ENCODE data around the gene ADGRF1. TPM values are rescaled to one million over a fixed set of nuclear protein-coding genes. Genes with fewer than 3 reads are reported as not detected.

ADGRF1 gene
- total RNA-seq, 2 donors from 2014 or later = not detected

GRCh38 chr6:46961232-46961631 is 80.9 kb downstream of the ADGRF1 start:
- no peaks in the 10 kb centered on the region for H3K36me3 ChIP-seq
- no peak for TF ChIP-seq CTCF (IDR thresholded peaks at IDR 0.05)
- no peak for DNase-seq (ENCODE audit: low spot score)
- H3K27ac ChIP-seq = no peak overlapping the region
- H3K9me3 ChIP-seq = no peaks in the 10 kb centered on the region
- peaks cover 0 to 30% of the 10 kb centered on the region in 2 donors for H3K4me1 ChIP-seq
- H3K27me3 ChIP-seq = no peaks in the 10 kb centered on the region
- H3K4me3 ChIP-seq = no peak overlapping the region

DNA sequence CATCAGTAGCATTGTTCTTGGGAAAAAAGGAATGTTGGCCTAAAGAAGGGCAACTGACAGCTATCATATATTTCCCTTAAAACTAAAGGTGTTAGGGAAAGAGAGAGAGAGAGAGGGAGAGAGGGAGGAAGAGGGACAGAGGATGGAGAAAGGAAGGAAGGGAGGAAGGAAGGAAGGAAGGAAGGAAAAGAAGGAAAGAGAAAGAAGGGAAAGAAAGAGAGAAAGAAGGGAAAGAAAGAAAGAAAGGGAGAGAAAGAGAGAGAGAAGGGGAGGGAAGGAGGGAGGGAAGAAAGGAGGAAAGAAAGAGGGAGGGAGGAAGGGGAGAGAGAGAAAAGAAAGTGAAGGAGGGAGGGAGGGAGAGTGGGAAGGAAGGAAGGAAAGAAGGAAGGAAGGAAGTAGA is 82.7 kb downstream of the ADGRF1 start:
- no peak overlapping the region for H3K4me3 ChIP-seq
- no peaks in the 10 kb centered on the region for H3K36me3 ChIP-seq
- H3K27ac ChIP-seq = no peak overlapping the region
- H3K9me3 ChIP-seq = no peaks in the 10 kb centered on the region
- H3K4me1 ChIP-seq = peaks cover 0 to 23% of the 10 kb centered on the region in 2 donors
- no peaks in the 10 kb centered on the region for H3K27me3 ChIP-seq
- TF ChIP-seq CTCF (IDR thresholded peaks at IDR 0.05) = no peak
- no peak for DNase-seq (ENCODE audit: low spot score)

- Histone ChIP-seq H3K4me3 (no peak overlapping the region), H3K27ac (no peak overlapping the region), H3K36me3 (no peaks in the 10 kb centered on the region), H3K9me3 (no peaks in the 10 kb centered on the region), H3K27me3 (no peaks in the 10 kb centered on the region), H3K4me1 (peaks cover 0 to 8% of the 10 kb centered on the region in 2 donors)
- TF ChIP-seq CTCF (IDR thresholded peaks at IDR 0.05) = no peak
- DNase-seq (ENCODE audit: low spot score) = no peak
Observed at GRCh38 chr6:46956409-46956808, 85.7 kb downstream of the ADGRF1 start.

- H3K4me1 ChIP-seq = peaks cover 0 to 20% of the 10 kb centered on the region in 2 donors
- no peaks in the 10 kb centered on the region for H3K27me3 ChIP-seq
- peak overlapping the region; percentile 9 to 16 for H3K4me3 ChIP-seq
- no peak overlapping the region for H3K27ac ChIP-seq
- TF ChIP-seq CTCF (IDR thresholded peaks at IDR 0.05) = no peak
- no peak for DNase-seq (ENCODE audit: low spot score)
- no peaks in the 10 kb centered on the region for H3K9me3 ChIP-seq
- no peaks in the 10 kb centered on the region for H3K36me3 ChIP-seq
Observed at GRCh38 chr6:46954837-46955451, 87.2 kb downstream of the ADGRF1 start.

GRCh38 chr6:46953921-46954320 is 88.2 kb downstream of the ADGRF1 start:
- Histone ChIP-seq H3K36me3 (no peaks in the 10 kb centered on the region), H3K27me3 (no peaks in the 10 kb centered on the region), H3K4me3 (peak overlapping the region; percentile 9 to 16), H3K4me1 (peaks cover 0 to 24% of the 10 kb centered on the region in 2 donors), H3K9me3 (no peaks in the 10 kb centered on the region), H3K27ac (peak overlapping the region in 1 of 2 donors; percentile 37)
- DNase-seq (ENCODE audit: low spot score) = no peak
- TF ChIP-seq CTCF (IDR thresholded peaks at IDR 0.05) = no peak

Data from right atrium auricular region (tissue), 2 donors.